Aorta (tissue), 5 donors: ENCODE measurements around the gene BEST3. TPM values are rescaled to one million over a fixed set of nuclear protein-coding genes. Genes with fewer than 3 reads are reported as not detected.

Experiments used
- ATAC-seq: fragments of 200-7000 bp; cut with Tn5 transposase; one replicate; pipeline ENCODE4 v1.9.1; 2022; ENCODE audit warnings: moderate library complexity; ENCODE audit not compliant: low FRiP score
- DNase-seq, 2 donors: peaks; one replicate each; pipeline ENCODE4 v3.0.0-alpha.2; 2020
- H3K27ac ChIP-seq, 2 donors: one replicate each; pipeline ENCODE4 v1.5.1; 2013; ENCODE audit warnings: low read length in 2 of 2, mild to moderate bottlenecking in 2 of 2, moderate library complexity in 2 of 2, control low read depth in 1 of 2, inconsistent platforms in 1 of 2, low read depth in 1 of 2
- H3K27me3 ChIP-seq, 2 donors: one replicate each; pipeline ENCODE4 v1.6.1; 2013; ENCODE audit warnings: control low read depth in 1 of 2, low read length in 1 of 2, mild to moderate bottlenecking in 1 of 2, moderate library complexity in 1 of 2; ENCODE audit not compliant: insufficient read depth in 2 of 2, control insufficient read depth in 1 of 2
- H3K36me3 ChIP-seq, 2 donors: one replicate each; pipeline ENCODE4 v1.6.1; 2013; ENCODE audit warnings: control low read depth in 1 of 2, low read length in 1 of 2, mild to moderate bottlenecking in 1 of 2; ENCODE audit not compliant: insufficient read depth in 2 of 2, control insufficient read depth in 1 of 2
- H3K4me1 ChIP-seq, 2 donors: one replicate each; pipeline ENCODE4 v1.6.1; 2013; ENCODE audit warnings: low read length in 2 of 2, control low read depth in 1 of 2, mild to moderate bottlenecking in 1 of 2, moderate library complexity in 1 of 2; ENCODE audit not compliant: insufficient read depth in 2 of 2, control insufficient read depth in 1 of 2
- H3K4me3 ChIP-seq, 2 donors: one replicate each; pipeline ENCODE4 v1.5.1; 2013; ENCODE audit warnings: low read length in 2 of 2, control low read depth in 1 of 2, mild to moderate bottlenecking in 1 of 2
- H3K9me3 ChIP-seq: one replicate; pipeline ENCODE4 v1.6.1; 2013; ENCODE audit warnings: mild to moderate bottlenecking, low read length; ENCODE audit not compliant: control insufficient read depth
- WGBS, 2 donors: extraction: QIAGEN DNeasy Blood & Tissue Kit; methylation state at CpG; one replicate each; pipeline ENCODE4 v1.1.7; 2013; 5-methylcytosine and 5-hydroxymethylcytosine counted together
- intact Hi-C, 2 donors: fragments of 100-400 bp; cut with DNase I; formaldehyde crosslinking; loops; one replicate each; pipeline versions ENCODE4 v1.14.2 to v1.15.0; 2022
- polyA plus RNA-seq, 2 donors: library from polyadenylated mRNA; stranded (reverse); fragments of 200-250 nt; gene quantifications; one replicate each; pipeline ENCODE4 v1.2.3, GENCODE V29; 2013
- total RNA-seq, 2 donors: library from RNA; stranded (reverse); fragmentation: NEBNext Ultra II Directional; extraction: Animal tissue kit (Norgen Biotek cat#: 25700); gene quantifications; one replicate each; pipeline ENCODE4 v1.2.1, GENCODE V29; 2021
- donor health status: healthy with polysubstance abuse.
- donor health status: Bipolar disorder and iron deficiency.
- donor health status: DM: no; HTN: no; CAD: no.
- donor health status: DM: no; HTN: no; CAD: no.
- donor health status: DM: yes; HTN: yes; CAD: no.

BEST3 gene
- total and polyA plus RNA-seq, 4 donors: not detected

GRCh38 chr12:69719336-69720316, 20.5 kb upstream of the BEST3 start:
- no peak for DNase-seq
- intact Hi-C loops: no loop called here
- ATAC-seq: no peak
- H3K27me3 ChIP-seq: no peaks in the 10 kb centered on the region
- no peaks in the 10 kb centered on the region for H3K36me3 ChIP-seq
- no peak overlapping the region for H3K4me3 ChIP-seq
- WGBS, 2 donors: 30 to 53% methylated on average over 1 of the region's 1 CpG
- no peaks in the 10 kb centered on the region for H3K9me3 ChIP-seq
- no peak overlapping the region for H3K27ac ChIP-seq
- no peaks in the 10 kb centered on the region for H3K4me1 ChIP-seq

- WGBS, 2 donors: 69 to 84% methylated on average over 3 of the region's 3 CpGs
- no peak for ATAC-seq
- no peaks in the 10 kb centered on the region for H3K9me3 ChIP-seq
- DNase-seq: no peak
- no peak overlapping the region for H3K27ac ChIP-seq
- no peaks in the 10 kb centered on the region for H3K36me3 ChIP-seq
- H3K4me1 ChIP-seq: no peaks in the 10 kb centered on the region
- no peak overlapping the region for H3K4me3 ChIP-seq
- intact Hi-C loops: no loop called here
- H3K27me3 ChIP-seq: no peaks in the 10 kb centered on the region
Measured at GRCh38 chr12:69714542-69714941, 15.4 kb upstream of the BEST3 start.

- no peak for ATAC-seq
Measured at GRCh38 chr12:69712826-69713225, 13.7 kb upstream of the BEST3 start.

GRCh38 chr12:69708649-69709048, 9.5 kb upstream of the BEST3 start:
- intact Hi-C loops: no loop called here
- H3K36me3 ChIP-seq: no peaks in the 10 kb centered on the region
- 94 to 97% methylated on average over 3 of the region's 3 CpGs for WGBS, 2 donors

More at GRCh38 chr12:69712826-69713225, 13.7 kb upstream of the BEST3 start:
- Histone ChIP-seq H3K36me3 (no peaks in the 10 kb centered on the region), H3K4me3 (no peak overlapping the region), H3K4me1 (no peaks in the 10 kb centered on the region), H3K27me3 (no peaks in the 10 kb centered on the region), H3K27ac (no peak overlapping the region), H3K9me3 (no peaks in the 10 kb centered on the region)
- intact Hi-C loops: no loop called here
- 93 to 94% methylated on average over 2 of the region's 2 CpGs for WGBS, 2 donors
- no peak for DNase-seq

GRCh38 chr12:69704357-69704756, 5.3 kb upstream of the BEST3 start:
- DNase-seq (no peak), ATAC-seq (no peak)
- peaks cover 1% of the 10 kb centered on the region for H3K9me3 ChIP-seq
- H3K4me3 ChIP-seq: no peak overlapping the region
- H3K36me3 ChIP-seq: no peaks in the 10 kb centered on the region
- H3K4me1 ChIP-seq: no peaks in the 10 kb centered on the region
- intact Hi-C loops: no loop called here
- no peaks in the 10 kb centered on the region for H3K27me3 ChIP-seq
- no peak overlapping the region for H3K27ac ChIP-seq
- WGBS, 2 donors: 0% methylated on average over 1 of the region's 1 CpG

More at GRCh38 chr12:69708649-69709048, 9.5 kb upstream of the BEST3 start:
- Histone ChIP-seq H3K27ac (no peak overlapping the region), H3K4me3 (no peak overlapping the region), H3K4me1 (no peaks in the 10 kb centered on the region), H3K27me3 (no peaks in the 10 kb centered on the region), H3K9me3 (peaks cover 1% of the 10 kb centered on the region)
- no peak for DNase-seq
- no peak for ATAC-seq

- ATAC-seq: no peak
- no peaks in the 10 kb centered on the region for H3K27me3 ChIP-seq
- H3K9me3 ChIP-seq: peaks cover 1% of the 10 kb centered on the region
- no peaks in the 10 kb centered on the region for H3K36me3 ChIP-seq
- no peak overlapping the region for H3K27ac ChIP-seq
- H3K4me1 ChIP-seq: no peaks in the 10 kb centered on the region
- 50 to 62% methylated on average over 1 of the region's 1 CpG for WGBS, 2 donors
- intact Hi-C loops: no loop called here
- H3K4me3 ChIP-seq: no peak overlapping the region
- DNase-seq: no peak
Measured at GRCh38 chr12:69703146-69703642, 4.1 kb upstream of the BEST3 start.

- no peaks in the 10 kb centered on the region for H3K36me3 ChIP-seq
- H3K4me3 ChIP-seq: no peak overlapping the region
- no peaks in the 10 kb centered on the region for H3K4me1 ChIP-seq
- H3K9me3 ChIP-seq: peaks cover 1% of the 10 kb centered on the region
- 87 to 91% methylated on average over 3 of the region's 3 CpGs for WGBS, 2 donors
- no peak overlapping the region for H3K27ac ChIP-seq
- ATAC-seq (no peak), DNase-seq (no peak)
- H3K27me3 ChIP-seq: no peaks in the 10 kb centered on the region
- intact Hi-C loops: no loop called here
Measured at GRCh38 chr12:69701826-69702225, 2.7 kb upstream of the BEST3 start.

GRCh38 chr12:69698054-69698453, 1.0 kb downstream of the BEST3 start:
- no peak for ATAC-seq
- intact Hi-C loops: no loop called here
- Histone ChIP-seq H3K27ac (no peak overlapping the region), H3K4me3 (no peak overlapping the region), H3K4me1 (no peaks in the 10 kb centered on the region), H3K9me3 (no peaks in the 10 kb centered on the region), H3K36me3 (no peaks in the 10 kb centered on the region), H3K27me3 (no peaks in the 10 kb centered on the region)
- DNase-seq: no peak
- 84 to 85% methylated on average over 2 of the region's 2 CpGs for WGBS, 2 donors

GRCh38 chr12:69694123-69694522, 5.0 kb downstream of the BEST3 start:
- H3K27ac ChIP-seq: no peak overlapping the region
- ATAC-seq: no peak
- no peak overlapping the region for H3K4me3 ChIP-seq
- no peak for DNase-seq
- no peaks in the 10 kb centered on the region for H3K27me3 ChIP-seq
- no peaks in the 10 kb centered on the region for H3K4me1 ChIP-seq
- WGBS, 2 donors: 70 to 83% methylated on average over 7 of the region's 7 CpGs
- H3K9me3 ChIP-seq: no peaks in the 10 kb centered on the region
- H3K36me3 ChIP-seq: no peaks in the 10 kb centered on the region
- intact Hi-C loops: no loop called here
